Endothelial cell of umbilical vein (primary cell): ENCODE measurements around the gene KCNJ12.
"Not testable (repeated sequence)": the region's sequence is repeated elsewhere in the genome, so short reads cannot be mapped to it uniquely, and the experiment has no call there.

ENCODE experiments used
- CTCF ChIP-seq, 2 donors: IDR thresholded peaks; 1 replicate in 1 of 2; 2 replicates in 1 of 2; pipeline ENCODE4 v1.5.1; 2011; ENCODE audit warnings: low read length in 2 of 2, mild to moderate bottlenecking in 2 of 2, moderate library complexity in 2 of 2, control low read depth in 1 of 2, inconsistent platforms in 1 of 2, low read depth in 1 of 2; ENCODE audit not compliant: insufficient read depth in 1 of 2; ENCODE audit errors: extremely low read depth in 1 of 2
- EZH2 ChIP-seq: IDR thresholded peaks from 2 replicates; pipeline ENCODE4 v1.6.1; 2012; ENCODE audit warnings: borderline replicate concordance, low read depth, mild to moderate bottlenecking, moderate library complexity, low read length, inconsistent platforms; ENCODE audit not compliant: severe bottlenecking
- JUN ChIP-seq: IDR thresholded peaks from 2 replicates; pipeline ENCODE4 v1.6.1; 2011; ENCODE audit warnings: borderline replicate concordance, low read depth; ENCODE audit not compliant: insufficient read length, insufficient read depth
- MAX ChIP-seq: IDR thresholded peaks from 2 replicates; pipeline ENCODE4 v1.6.1; 2011; ENCODE audit not compliant: insufficient read depth, insufficient read length
- POLR2AphosphoS5 ChIP-seq: IDR thresholded peaks from 2 replicates; pipeline ENCODE4 v1.6.1; 2012; ENCODE audit warnings: low read depth, mild to moderate bottlenecking, control low read depth, low read length, moderate library complexity; ENCODE audit not compliant: insufficient read depth

- not testable (repeated sequence) for TF ChIP-seq JUN; POLR2AphosphoS5; EZH2; CTCF (IDR thresholded peaks at IDR 0.05; ENCODE audit: extremely low read depth in 1 of 2, insufficient read depth in 1 of 2, low read depth in 1 of 2, low read length in 2 of 2); MAX
These were observed 32.9 kb upstream of the KCNJ12 start for GRCh38 chr17:21343061-21343949.
